Putamen (tissue), 1 donor: Measurements from ENCODE around the gene MRPL40.

ENCODE experiments used
- DNase-seq: peaks from one replicate; pipeline ENCODE4 v3.0.0-alpha.2; 2016; ENCODE audit warnings: low spot score

The MRPL40 gene

DNA sequence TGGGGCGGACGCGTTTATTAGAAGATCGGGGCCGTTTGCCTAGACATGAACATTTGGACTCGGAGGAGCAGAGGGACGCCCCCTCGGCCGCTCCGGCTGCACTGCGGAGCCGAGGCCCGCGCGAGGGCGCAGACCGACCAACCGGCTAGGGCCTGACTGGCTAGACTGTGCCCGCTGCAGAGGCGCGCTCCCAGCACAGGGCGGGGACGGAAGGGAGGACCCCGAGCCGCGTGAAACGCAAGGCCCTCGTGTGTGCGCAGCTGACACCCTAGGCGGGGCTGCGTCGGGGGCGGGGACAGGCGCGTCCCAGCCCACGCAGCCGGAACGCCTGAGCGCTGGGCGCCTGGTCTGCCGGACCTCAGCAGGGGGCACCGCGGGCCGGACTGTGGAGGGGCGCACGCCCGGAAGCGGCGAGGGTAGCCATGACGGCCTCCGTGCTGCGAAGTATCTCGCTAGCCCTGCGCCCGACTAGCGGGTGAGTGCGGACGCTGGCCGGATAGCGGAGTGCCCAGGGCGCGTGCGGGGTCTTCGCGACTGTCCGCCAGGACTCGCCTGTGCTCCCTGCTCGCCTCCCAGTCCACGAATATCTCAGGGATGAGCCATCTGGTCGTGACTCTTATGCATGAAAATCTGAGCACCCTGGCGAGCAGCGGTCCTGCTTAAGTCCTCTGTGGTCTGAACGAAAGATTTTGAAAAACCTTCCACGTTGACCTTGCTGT lies at the start of gene MRPL40:
Gene MRPL40 (plus strand): TSS at position 413 of the 719 bp plus-strand sequence. CDS start 10 bp downstream, at position 423.
- DNase-seq: peak; percentile 95

DNA sequence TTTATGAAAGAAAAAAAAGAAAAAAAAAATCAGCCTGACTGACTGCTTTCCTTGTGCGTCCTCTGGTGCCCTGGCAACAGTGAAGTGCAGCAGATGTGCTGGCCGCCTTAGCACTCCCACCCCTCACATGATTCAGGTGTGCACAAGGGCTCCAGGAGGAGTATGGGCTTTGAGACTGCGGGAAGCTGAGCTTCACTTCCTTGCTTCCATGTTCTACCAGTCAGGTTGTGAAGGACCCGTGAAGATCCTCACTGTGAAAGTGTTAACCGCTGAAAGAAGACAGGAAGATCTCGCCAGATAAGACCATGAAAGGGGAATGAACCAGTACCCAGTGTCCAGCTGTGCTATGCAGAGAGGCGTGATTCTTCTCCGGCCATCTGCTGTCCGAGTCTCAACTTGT lies 49.1 kb upstream of the MRPL40 start:
- DNase-seq: no peak

DNA sequence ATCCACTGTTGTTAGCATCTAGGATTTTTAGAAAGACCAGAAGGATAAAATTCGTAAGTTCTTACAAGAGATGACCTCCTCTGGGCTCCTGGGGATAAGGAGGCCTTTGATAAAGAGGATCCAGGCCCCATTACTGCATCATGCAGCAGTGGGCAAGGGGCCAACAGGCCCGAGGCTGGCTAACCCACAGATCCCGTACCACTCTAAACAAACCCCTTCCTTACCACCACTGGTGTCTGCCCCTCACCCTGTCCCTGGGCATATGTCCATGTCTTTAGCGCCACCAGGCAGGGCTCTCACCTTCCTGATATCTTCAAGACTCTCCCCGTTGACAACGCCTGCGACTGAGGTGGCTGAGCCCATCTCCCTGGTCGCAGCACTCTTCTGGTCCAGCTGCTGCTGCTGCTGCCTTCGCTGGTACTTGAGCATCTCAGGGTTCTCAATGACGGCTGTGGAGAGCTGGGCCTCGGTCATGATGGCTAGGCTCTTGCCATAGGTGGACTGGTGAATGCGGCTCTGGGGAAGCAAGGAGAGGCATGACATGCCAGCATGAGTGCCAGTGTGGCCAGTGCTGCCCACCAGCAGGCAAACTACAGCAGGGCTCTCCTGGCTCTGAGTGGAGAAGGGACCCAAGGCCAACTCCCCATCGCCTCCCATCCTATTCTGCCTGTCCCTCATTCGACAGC lies 47.0 kb upstream of the MRPL40 start:
- no peak for DNase-seq

DNA sequence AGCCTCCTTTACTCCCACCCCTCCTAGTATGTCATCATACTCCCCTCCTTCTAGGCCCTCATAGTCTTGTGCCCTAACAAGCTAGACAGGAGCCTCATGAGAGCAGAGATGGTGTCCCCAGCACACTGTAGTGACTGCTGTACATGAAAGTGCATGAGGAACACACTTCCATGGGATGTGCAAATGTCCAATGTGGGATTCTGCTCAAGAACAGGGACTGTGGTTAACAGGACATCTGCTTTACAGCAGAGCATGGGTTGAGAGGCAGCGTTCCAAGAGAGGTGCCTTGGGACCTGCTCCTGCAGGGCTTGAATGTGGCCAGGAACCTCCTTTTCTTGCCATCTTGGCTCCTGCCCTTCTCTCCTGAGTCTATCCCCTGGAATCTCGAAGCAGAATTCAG lies 46.1 kb upstream of the MRPL40 start:
- DNase-seq: no peak

DNA sequence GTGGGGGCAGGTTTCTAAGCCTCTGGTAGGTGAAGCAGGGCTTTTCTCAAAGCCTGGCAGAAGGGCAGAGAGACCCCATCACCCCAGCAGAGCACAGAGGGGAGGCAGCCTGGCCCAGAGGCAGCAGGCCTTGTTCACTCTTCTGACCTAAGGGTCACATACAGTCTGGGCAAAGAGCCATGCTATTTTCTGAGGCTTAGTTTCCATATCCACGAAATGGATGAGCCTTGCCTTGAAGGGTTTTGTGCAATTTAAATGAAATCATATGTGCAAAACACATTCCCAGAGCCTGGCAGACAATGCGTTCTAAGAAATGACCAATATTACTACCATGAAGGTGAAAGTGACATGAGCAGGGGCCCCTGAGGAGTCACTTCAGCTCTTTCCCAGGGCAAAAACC lies 45.3 kb upstream of the MRPL40 start:
- DNase-seq: no peak

DNA sequence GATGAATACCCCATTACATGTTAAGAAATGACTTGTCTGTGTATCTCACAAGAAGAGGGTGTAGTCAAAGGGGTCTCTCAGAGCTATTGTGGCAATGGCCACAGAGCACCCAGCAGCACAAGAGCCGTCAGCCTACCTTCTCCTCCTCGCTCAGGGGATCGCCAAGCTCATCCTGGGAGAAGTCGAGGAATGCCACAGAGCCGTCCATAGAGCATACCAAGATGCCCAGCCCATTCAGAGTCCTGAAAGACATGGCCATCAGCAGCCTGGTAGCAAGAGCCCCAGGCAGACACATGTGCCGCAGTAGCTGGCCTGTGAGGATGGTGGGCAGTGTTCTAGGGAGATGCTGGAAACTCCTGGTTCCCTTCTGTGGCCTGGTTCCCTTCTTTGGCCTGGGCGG lies 44.8 kb upstream of the MRPL40 start:
- no peak for DNase-seq

DNA sequence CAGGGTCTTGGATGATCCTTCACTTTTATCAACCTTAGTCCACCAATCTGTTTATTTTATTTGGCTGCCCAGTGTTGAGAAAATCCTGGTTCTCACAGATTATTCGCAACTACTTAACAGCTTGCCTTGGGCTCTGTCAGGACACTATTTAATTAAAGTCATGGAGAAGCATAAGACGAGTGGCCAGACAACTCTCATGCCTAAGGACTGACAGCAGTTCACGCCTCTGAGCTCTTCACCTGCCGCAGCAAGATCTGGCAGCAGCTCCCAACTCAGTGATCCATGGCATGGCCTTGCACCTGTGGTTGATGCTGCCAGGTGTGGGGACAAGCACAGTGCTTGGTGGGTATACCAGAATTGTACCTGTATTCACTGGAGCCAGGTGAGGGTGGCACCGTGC lies 38.6 kb upstream of the MRPL40 start:
- DNase-seq: no peak

DNA sequence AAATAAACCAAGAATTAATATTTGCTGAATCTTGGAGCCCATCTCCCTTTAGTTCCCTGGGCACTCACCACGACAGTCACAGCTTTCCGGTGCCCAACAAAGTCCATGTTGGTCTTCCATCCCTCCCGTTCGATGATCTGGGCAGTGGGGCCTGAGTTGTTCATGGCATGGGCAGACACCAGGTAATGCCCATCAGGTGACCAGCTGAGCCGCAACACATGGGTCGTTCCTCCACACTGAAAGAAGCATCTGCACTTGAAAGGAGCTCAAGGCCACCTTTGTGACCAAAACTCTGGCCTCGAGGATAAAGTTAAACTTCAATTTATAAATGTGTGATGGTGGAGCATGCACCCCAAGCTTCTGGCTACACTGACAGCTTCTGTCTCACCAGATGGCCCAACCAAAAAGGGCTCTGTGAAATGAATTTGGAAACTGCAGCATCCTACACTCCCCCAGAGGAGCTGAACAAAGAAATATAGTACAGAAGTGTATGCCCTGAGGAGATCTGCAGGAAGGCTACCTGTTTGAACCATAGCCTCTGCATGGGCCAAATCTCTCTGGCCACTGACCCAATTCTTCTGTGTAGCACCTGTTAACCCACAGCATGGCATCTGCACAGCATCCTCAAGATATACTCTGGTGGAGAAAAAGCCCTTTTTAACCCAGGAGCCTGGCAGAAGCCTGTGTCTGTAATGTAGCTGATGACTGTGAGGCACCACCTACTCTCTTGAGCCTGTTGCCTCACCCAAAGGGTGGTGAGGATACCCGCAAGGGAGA lies 37.9 kb upstream of the MRPL40 start:
- no peak for DNase-seq

DNA sequence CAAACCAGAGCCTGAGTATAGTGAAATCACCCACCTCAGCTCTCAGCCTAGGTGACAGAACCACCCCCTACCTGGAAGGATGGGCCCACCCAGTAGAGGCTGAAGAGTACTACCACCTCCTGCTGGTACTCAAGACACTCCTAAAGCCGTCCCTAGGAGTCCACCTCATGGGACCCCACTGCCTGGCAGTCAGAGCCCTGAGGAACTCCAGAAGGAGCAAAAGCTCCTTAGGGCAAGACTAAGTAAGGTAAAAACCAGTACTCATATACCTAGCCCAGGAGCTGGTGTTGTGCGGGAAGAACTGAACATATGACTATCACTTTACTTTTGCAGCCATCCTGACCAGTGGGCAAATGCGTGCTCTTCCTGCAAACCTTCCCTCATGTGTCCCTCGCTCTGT lies 37.1 kb upstream of the MRPL40 start:
- DNase-seq: no peak

DNA sequence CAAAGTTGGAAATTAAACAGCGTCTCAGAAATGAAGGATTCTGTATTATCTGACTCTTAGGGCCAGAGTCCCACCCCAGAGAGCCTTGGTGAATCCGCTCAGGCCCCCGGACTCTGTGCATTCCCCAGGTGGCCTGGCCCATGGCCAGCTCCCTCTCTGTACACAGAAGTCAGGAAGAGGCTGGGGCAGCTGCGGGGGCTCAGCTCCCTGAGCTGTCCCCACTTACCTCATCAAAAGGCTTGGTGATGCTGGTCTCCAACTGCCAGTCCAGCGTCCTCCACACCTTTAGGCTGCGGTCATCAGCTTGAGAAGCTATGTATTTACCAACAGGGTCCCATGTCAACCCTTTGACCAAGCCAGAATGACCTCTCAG lies 35.8 kb upstream of the MRPL40 start:
- DNase-seq: no peak

DNA sequence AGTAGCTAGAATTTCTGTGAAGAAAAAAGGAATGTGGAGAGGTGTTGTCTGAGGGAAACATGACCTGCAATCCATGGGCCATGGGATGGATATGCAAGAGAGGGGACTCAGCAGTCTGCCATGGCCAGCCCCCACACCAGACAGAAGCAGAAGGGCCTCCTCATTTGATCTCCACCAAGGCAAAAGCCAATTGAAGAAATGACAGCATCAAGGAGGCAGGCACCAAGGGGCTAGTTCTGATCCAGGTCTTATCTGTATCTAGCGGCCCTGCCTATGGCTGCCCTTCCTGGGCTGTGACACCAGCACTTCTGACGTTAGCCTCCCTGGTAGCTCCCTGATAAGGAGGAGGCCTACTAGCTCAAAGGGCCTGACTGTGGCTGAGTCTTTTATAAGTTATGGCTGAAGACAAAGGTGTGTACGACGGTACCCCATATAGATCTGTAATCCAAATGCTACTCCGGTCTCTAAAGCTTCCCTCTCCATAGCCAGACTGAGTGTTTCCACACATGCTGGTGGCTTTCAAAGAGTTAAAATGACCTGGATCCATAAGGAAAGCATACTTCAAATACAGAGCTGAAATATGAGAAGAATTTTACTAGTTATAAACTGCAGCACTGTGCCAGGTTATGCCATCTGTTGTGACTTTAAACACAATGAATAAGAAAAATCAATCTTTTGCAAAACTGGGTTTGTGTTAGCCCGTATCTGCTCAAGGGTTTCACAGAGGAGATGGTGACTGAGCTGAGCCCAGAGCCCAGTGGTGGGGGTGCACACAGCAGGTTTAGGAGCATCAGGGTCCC lies 35.2 kb upstream of the MRPL40 start:
- DNase-seq: no peak

DNA sequence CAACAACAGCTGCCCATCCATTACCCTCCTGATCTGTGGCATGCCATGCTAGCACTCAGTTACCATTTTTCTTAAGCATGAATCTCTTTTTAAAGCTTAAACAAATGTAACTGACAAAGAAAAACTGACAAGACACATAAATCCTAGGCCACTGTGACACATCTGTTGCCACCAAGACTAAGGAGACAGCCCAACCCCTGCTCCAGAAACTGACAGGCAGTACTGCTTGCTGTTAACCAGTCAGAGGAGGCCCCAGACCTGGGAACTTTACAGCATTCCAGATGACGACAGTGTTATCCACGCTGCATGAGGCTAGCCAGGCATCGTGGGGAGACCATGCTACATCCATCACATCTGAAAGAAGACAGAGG lies 34.6 kb upstream of the MRPL40 start:
- no peak for DNase-seq

DNA sequence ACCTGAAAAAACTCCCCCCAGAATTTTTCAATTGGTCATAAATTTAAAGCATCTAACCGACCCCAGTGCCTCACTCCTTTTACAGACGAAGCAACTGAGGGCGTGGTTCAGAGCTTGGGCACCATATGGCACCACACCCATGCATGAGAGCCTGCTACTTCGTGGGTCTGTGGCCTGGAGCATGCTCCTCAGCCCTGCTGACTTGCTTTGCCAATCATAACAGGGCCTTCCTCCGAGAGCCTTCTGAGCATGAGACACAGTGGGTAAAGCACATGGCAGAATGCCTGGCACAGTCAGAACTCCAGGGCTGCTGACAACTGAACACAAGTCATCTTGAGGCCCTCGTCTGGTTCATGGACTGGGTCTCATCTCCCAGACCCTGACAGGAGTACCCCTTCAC lies 34.1 kb upstream of the MRPL40 start:
- DNase-seq: no peak

DNA sequence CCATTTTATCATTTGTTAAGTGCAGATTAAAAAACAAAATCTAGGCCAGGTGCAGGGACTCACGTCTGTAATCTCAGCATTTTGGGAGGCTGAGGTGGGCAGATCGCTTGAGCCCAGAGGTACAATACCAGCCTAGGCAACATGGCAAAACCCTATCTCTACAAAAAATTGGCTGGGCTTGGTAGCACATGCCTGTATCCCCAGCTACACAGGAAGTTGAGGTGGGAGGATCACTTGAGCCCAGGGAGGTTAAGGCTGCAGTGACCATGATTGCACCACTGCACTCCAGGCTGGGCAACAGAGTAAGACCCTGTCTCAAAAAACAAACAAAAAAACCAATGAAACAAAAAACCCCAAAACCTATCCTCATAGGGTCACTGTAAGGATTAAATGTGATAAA lies 33.7 kb upstream of the MRPL40 start:
- no peak for DNase-seq

DNA sequence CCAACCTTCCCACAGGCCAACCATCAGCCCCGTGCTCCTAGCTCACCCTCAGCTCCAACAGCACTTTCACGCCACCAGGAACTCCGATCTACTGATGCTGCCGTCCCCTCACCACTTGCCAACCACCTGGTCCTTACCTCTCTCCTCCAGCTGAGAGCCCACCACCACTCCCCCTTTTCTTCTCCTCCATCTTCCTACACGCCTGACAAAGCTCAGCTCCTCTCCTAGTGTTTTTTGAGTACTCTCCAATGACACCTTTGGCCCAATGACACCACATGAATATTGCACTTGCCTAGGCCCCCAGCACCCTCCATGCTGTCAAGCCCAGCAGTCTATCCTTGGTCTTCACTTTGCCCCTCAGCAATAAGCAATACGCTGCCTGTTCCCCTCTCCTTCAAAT lies 31.5 kb upstream of the MRPL40 start:
- DNase-seq: no peak

DNA sequence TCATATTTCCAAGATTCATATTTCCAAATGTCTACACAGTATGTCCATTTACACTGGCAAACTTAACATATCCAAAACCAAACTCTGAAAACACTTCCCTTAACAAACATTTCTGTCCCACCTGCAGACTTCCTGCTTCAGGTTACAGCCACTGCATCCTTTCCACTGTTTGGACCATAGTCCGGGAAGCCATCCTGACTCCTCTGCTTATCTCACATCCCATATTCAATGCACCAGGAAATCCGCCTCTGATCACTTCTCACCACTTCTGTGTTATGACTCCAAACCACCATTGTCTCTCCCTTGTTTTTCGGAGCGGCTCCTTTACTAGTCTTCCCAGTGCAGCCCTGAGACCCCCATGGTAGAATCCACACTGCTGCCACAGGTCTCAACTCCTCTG lies 30.9 kb upstream of the MRPL40 start:
- no peak for DNase-seq

DNA sequence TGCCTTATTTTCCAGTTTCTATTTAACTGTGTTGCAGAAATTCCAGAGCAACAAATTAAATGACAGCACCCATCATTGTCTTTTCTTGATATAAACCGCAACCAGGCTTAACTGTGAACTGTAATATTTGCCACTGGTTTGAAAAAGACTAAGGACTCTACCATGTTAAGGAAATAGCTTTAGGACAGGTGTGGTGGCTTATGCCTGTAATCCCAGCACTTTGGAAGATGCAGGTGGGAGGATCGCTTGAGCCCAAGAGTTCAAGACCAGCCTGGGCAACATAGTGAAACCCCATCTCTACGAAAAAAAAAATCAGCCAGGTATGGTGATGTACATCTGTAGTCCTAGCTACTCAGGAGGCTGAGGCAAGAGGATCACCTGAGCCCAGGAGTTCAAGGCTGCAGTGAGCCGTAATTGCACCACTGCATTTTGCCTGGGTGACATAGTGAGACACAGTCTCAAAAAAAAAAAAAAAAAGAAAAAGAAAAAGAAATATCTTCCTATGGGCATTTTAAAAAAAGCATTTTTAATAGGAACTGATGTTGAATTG lies 29.6 kb upstream of the MRPL40 start:
- DNase-seq: no peak

DNA sequence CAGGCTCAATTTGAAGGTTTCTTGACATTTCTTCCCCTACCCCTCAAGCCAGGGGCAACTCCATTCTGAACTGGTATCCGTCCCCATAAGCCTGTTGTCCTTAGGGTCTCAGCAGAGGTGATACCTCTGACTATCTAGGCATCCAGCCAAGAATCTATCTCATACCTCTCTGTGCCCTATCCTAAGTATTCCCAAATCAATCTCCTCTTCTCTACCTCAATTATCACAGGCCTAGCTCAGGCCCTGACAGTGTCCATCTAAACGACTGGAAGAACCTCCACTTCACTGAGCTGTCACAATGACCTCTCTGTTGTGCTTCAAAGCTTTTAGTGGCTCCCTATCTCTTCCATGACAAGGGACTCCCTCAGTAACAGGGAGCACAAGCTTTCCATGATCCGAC lies 27.7 kb upstream of the MRPL40 start:
- no peak for DNase-seq

DNA sequence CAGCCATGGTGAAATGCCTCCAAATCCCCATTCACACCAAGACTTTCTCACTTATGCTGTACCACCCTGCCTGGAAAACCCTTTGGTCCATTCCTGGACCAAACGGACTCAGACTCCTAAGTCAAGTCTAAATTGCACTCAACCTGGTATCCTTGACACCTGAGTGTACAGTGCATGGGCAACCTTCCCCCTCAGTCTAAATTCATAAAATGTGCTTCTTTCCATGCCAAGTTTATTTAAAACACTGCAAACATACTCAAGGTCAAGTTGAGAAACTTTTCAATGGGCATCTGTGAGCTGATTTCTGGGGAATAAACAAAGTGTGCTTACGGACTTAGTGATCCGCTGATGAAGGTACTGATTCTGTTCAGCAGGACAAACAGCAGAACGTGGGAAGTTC lies 27.2 kb upstream of the MRPL40 start:
- DNase-seq: no peak

DNA sequence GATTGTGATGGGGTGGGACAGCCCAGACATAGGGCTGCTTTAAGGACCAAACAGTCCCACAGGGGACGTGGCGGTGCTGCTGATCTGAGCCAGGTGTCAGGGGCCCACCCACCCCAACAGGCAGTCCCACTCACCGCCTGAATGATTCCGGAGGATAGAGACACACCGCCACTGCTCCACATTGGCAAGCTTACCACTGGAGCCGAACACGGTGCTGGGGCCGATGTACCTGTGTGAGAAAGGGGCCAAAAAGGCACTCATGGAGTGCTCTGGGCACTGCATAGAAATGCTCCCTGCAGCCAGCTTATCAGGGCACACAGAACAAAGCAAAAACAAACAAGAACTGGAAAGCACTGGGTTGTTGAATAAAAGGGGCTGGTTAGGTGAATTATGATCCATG lies 26.7 kb upstream of the MRPL40 start:
- DNase-seq: no peak

DNA sequence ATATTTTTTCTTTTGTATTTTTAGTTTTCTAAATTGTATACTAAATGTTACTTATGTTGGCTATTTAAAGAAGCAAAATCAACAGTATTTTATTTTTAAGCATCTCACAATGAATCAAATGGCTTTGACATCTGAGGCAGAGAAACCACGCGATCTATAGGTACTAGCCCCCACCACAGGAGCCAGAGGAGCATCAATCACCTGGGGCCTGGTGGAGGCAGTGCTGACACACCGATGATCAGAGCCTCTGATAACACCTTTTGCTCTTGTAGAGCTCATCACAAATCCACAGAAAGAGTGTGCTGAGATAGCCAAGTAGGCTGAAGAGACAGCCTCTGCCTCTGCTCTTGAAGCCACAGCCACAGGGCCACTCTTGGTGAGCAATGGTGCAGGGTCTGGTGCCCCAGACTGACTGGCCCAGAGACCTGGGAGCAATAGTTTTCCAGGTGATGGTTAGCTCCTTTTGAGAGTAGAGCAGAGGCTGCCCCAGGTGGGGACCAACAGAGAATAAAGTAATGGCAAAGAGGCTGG lies 26.0 kb upstream of the MRPL40 start:
- DNase-seq: no peak

DNA sequence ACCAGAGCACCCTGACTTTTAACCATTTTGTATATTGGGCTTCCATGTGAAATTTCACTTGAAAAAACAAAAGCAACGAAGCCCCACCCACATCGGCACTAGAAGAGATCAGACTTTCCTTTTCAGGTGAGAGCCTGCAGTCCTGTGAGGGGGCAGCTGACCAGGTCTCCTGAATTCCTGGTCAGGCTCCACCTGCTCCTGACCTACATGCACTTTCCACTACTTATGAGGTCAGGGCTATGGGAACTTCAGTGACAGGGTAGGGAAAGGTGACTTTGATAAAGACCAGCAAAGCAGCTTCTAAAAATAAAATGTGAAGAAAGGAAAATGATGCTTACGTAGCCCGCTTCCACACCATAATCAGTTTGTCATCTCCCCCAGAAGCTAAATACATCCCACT lies 25.5 kb upstream of the MRPL40 start:
- no peak for DNase-seq
